WTC11 (cell line): ENCODE measurements around the gene RGS9. TPM values are rescaled to one million over a fixed set of nuclear protein-coding genes. Genes with fewer than 3 reads are reported as not detected.

Source experiments
- ATAC-seq: fragments of 200-7000 bp; cut with Tn5 transposase; 2 replicates; pipeline ENCODE4 v1.10.0; 2021; ENCODE audit warnings: mild to moderate bottlenecking, moderate library complexity
- CTCF ChIA-PET: fragments of 300-600 bp; sonication (Branson Sonifier 250); formaldehyde crosslinking; loops from one replicate; lab custom pipeline; 2021; ENCODE audit warnings: antibody characterized with exemption; lab: Charles Lee
- POLR2A ChIA-PET: fragments of 350-600 bp; sonication (Branson Sonifier 250); formaldehyde crosslinking; loops from one replicate; lab custom pipeline; 2021; ENCODE audit warnings: antibody characterized with exemption; lab: Charles Lee
- DNase-seq: peaks from one replicate; pipeline ENCODE4 v3.0.0; 2021; ENCODE audit warnings: low spot score
- H3K27ac Mint-ChIP-seq: 2 replicates; pipeline ENCODE4 v1.8.0; 2021; ENCODE audit warnings: mixed read lengths
- H3K27me3 Mint-ChIP-seq: 2 replicates; pipeline ENCODE4 v1.8.0; 2021; ENCODE audit warnings: low read depth, mild to moderate bottlenecking, moderate library complexity, mixed read lengths
- H3K36me3 Mint-ChIP-seq: 2 replicates; pipeline ENCODE4 v1.8.0; 2021; ENCODE audit warnings: mixed read lengths
- H3K4me1 Mint-ChIP-seq: 2 replicates; pipeline ENCODE4 v1.8.0; 2022; ENCODE audit warnings: mixed read lengths
- H3K4me3 Mint-ChIP-seq: 2 replicates; pipeline ENCODE4 v1.8.0; 2021; ENCODE audit warnings: mild to moderate bottlenecking, moderate library complexity, mixed read lengths
- H3K9me3 Mint-ChIP-seq: 2 replicates; pipeline ENCODE4 v1.8.0; 2021; ENCODE audit warnings: mixed read lengths
- EMX1 ChIP-seq: fragments of 250-450 bp; sonication (Bioruptor Pico); IDR thresholded peaks from 2 replicates; pipeline ENCODE4 v1.8.0; 2021; ENCODE audit warnings: mild to moderate bottlenecking
- ESRRA ChIP-seq: sonication (generic); formaldehyde crosslinking; IDR thresholded peaks from 2 replicates; pipeline ENCODE4 v1.8.1; 2022; ENCODE audit warnings: mild to moderate bottlenecking, missing genetic modification reagents, borderline replicate concordance
- FOXJ3 ChIP-seq: sonication (generic); formaldehyde crosslinking; IDR thresholded peaks from 2 replicates; pipeline ENCODE4 v1.9.0; 2021; ENCODE audit warnings: missing genetic modification reagents, mild to moderate bottlenecking, borderline replicate concordance
- GABPB1 ChIP-seq: sonication (generic); formaldehyde crosslinking; IDR thresholded peaks from 2 replicates; pipeline ENCODE4 v1.8.1; 2023; ENCODE audit warnings: mild to moderate bottlenecking, missing genetic modification reagents
- GRHL2 ChIP-seq: fragments of 250-450 bp; sonication (Bioruptor Pico); IDR thresholded peaks from 2 replicates; pipeline ENCODE4 v1.8.0; 2022; ENCODE audit warnings: mild to moderate bottlenecking, moderate library complexity; ENCODE audit not compliant: insufficient replicate concordance, severe bottlenecking
- HMGA2 ChIP-seq: fragments of 250-450 bp; sonication (Bioruptor Pico); IDR thresholded peaks from 2 replicates; pipeline ENCODE4 v1.4.0; 2021; ENCODE audit warnings: mild to moderate bottlenecking, moderate library complexity
- IRF2 ChIP-seq: sonication (generic); formaldehyde crosslinking; IDR thresholded peaks from 2 replicates; pipeline ENCODE4 v1.8.0; 2022; ENCODE audit warnings: low read depth, missing genetic modification reagents, borderline replicate concordance
- JAZF1 ChIP-seq: fragments of 250-450 bp; sonication (Bioruptor Pico); IDR thresholded peaks from 2 replicates; pipeline ENCODE4 v1.9.0; 2021; ENCODE audit warnings: moderate library complexity, mild to moderate bottlenecking, inconsistent platforms
- JUN ChIP-seq: sonication (generic); formaldehyde crosslinking; IDR thresholded peaks from 2 replicates; pipeline ENCODE4 v1.8.0; 2023; ENCODE audit warnings: mild to moderate bottlenecking, missing genetic modification reagents
- MYBL2 ChIP-seq: sonication (generic); formaldehyde crosslinking; IDR thresholded peaks from 2 replicates; pipeline ENCODE4 v1.8.1; 2023; ENCODE audit warnings: mild to moderate bottlenecking, moderate library complexity, missing genetic modification reagents
- NFATC4 ChIP-seq: fragments of 250-450 bp; sonication (Bioruptor Pico); IDR thresholded peaks from 2 replicates; pipeline ENCODE4 v1.9.0; 2021; ENCODE audit warnings: mild to moderate bottlenecking
- NR3C1 ChIP-seq: sonication (generic); formaldehyde crosslinking; conservative IDR thresholded peaks from 2 replicates; pipeline ENCODE4 v1.8.1; 2023; ENCODE audit warnings: low read depth, mild to moderate bottlenecking, missing genetic modification reagents
- SMAD3 ChIP-seq: sonication (generic); formaldehyde crosslinking; IDR thresholded peaks from 2 replicates; pipeline ENCODE4 v1.8.0; 2022; ENCODE audit warnings: missing genetic modification reagents, mild to moderate bottlenecking, borderline replicate concordance
- SP1 ChIP-seq: sonication (generic); formaldehyde crosslinking; conservative IDR thresholded peaks from 2 replicates; pipeline ENCODE4 v1.8.1; 2022; ENCODE audit warnings: missing genetic modification reagents
- TCF7 ChIP-seq: sonication (generic); formaldehyde crosslinking; IDR thresholded peaks from 2 replicates; pipeline ENCODE4 v1.8.0; 2022; ENCODE audit warnings: mild to moderate bottlenecking, low read depth, missing genetic modification reagents, moderate library complexity
- ZNF121 ChIP-seq: sonication (generic); formaldehyde crosslinking; IDR thresholded peaks from 2 replicates; pipeline ENCODE4 v1.8.0; 2023; ENCODE audit warnings: missing genetic modification reagents
- ZNF138 ChIP-seq: sonication (generic); formaldehyde crosslinking; conservative IDR thresholded peaks from 2 replicates; pipeline ENCODE4 v1.8.1; 2022; ENCODE audit warnings: mild to moderate bottlenecking, moderate library complexity, missing genetic modification reagents
- ZNF263 ChIP-seq: sonication (generic); formaldehyde crosslinking; IDR thresholded peaks from 2 replicates; pipeline ENCODE4 v1.8.1; 2022; ENCODE audit warnings: low read depth, mild to moderate bottlenecking, moderate library complexity, missing genetic modification reagents
- ZNF416 ChIP-seq: fragments of 250-450 bp; sonication (Bioruptor Pico); IDR thresholded peaks from 2 replicates; pipeline ENCODE4 v1.9.0; 2021; ENCODE audit warnings: mild to moderate bottlenecking, inconsistent platforms
- ZNF671 ChIP-seq: fragments of 250-450 bp; sonication (Bioruptor Pico); IDR thresholded peaks from 2 replicates; pipeline ENCODE4 v1.8.0; 2021; ENCODE audit warnings: mild to moderate bottlenecking
- total RNA-seq: library from RNA; stranded (reverse); gene quantifications from 3 replicates; pipeline ENCODE4 v1.2.3, GENCODE V29; 2021
- TF ChIP-seq, protein P1 (sequence below): sonication (generic); formaldehyde crosslinking; IDR thresholded peaks from 2 replicates; pipeline ENCODE4 v1.8.0; 2023; ENCODE audit warnings: mild to moderate bottlenecking, missing genetic modification reagents
- TF ChIP-seq, protein P2 (sequence below): sonication (generic); formaldehyde crosslinking; IDR thresholded peaks from 2 replicates; pipeline ENCODE4 v1.8.0; 2022; ENCODE audit warnings: mild to moderate bottlenecking, missing genetic modification reagents
- TF ChIP-seq, protein P3 (sequence below): sonication (generic); formaldehyde crosslinking; IDR thresholded peaks from 2 replicates; pipeline ENCODE4 v1.8.1; 2023; ENCODE audit warnings: mild to moderate bottlenecking, missing genetic modification reagents, moderate library complexity
- TF ChIP-seq, protein P4 (sequence below): sonication (generic); formaldehyde crosslinking; IDR thresholded peaks from 2 replicates; pipeline ENCODE4 v1.8.0; 2023; ENCODE audit warnings: missing genetic modification reagents, mild to moderate bottlenecking, borderline replicate concordance
- TF ChIP-seq, protein P5 (sequence below): sonication (generic); formaldehyde crosslinking; IDR thresholded peaks from 2 replicates; pipeline ENCODE4 v1.8.1; 2023; ENCODE audit warnings: mild to moderate bottlenecking, moderate library complexity, missing genetic modification reagents

RGS9 gene
- total RNA-seq, 1 experiment from 2014 or later: 11.3 TPM

DNA sequence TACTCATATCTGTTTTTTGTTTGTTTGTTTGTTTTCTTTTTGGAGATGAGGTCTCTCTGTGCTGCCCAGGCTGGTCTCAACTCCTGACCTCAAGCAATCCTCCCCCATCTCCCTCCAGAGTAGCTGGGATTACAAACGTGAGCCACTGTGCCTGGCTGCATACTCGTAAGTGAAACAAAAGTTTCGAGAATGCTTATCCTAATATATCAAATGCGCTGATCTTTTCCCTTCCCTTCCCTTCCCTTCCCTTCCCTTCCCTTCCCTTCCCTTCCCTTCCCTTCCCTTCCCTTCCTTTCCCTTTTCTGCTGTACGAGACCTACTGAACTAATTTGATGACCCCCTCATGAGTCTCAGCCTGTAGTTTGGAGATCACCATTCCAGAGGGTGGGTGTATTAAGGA lies 122.1 kb downstream of the RGS9 start:
- Mint-ChIP-seq H3K4me1 (no peaks in the 10 kb centered on the region), H3K27me3 (peaks cover 2% of the 10 kb centered on the region; the same call in 1 of the 2 replicates), H3K9me3 (peaks cover 6% of the 10 kb centered on the region), H3K4me3 (no peak overlapping the region), H3K27ac (no peak overlapping the region), H3K36me3 (no peaks in the 10 kb centered on the region)
- no peak for DNase-seq
- ChIA-PET CTCF (no interaction called here), POLR2A (no interaction called here)
- no peak for ATAC-seq
- TF ChIP-seq TCF7 (CRISPR knock-in tag) (no peak), ZNF263 (CRISPR knock-in tag) (no peak), EMX1 (no peak), ZNF416 (CRISPR knock-in tag) (no peak), JAZF1 (CRISPR knock-in tag) (no peak), NFATC4 (CRISPR knock-in tag) (no peak), FOXJ3 (no peak), ZNF121 (CRISPR knock-in tag) (no peak), SP1 (CRISPR knock-in tag) (no peak), HMGA2 (CRISPR knock-in tag) (no peak), SMAD3 (CRISPR knock-in tag) (no peak)

DNA sequence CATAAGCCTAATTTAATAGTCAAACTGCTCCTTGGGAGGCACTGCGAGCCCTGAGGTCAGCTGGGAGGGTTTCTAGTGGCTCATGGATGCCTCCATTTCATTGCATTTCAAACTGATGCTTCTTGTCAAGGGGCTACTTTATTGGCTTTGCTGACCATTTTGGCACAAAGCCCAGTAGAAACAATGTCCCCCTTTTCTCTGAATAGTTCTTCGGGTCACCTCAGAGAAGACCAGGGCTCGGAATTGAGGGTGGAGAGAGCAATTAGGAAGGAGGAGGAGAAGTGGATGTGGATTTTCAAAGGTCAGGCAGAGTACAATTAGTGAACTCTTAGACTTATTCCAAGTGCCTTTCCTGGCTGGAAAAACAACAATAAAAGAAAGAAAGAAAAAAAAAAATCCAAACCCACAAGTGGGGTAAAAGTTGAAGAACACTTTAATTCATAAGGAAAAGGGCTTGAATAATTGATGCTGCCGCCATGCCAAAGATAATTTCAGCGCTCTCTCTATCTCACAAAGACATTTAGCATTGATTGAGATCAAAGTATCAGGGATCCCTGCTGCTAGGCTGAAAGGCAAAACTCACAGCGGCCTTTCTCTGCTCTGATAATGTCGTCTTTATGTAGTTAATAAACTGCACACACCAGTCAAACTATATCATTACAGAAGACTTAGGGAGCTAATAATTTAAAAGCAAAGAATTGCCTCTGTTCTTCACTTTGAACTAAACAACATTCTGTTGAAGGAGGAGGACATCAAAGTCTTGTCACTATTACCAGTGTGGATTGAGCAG lies 122.7 kb downstream of the RGS9 start:
- H3K9me3 Mint-ChIP-seq: peaks cover 6% of the 10 kb centered on the region
- DNase-seq (no peak), ATAC-seq (no peak)
- CTCF ChIA-PET: no interaction called here
- H3K27me3 Mint-ChIP-seq: peaks cover 2% of the 10 kb centered on the region; the same call in 1 of the 2 replicates
- H3K27ac Mint-ChIP-seq: no peak overlapping the region
- TF ChIP-seq, protein P1, sequence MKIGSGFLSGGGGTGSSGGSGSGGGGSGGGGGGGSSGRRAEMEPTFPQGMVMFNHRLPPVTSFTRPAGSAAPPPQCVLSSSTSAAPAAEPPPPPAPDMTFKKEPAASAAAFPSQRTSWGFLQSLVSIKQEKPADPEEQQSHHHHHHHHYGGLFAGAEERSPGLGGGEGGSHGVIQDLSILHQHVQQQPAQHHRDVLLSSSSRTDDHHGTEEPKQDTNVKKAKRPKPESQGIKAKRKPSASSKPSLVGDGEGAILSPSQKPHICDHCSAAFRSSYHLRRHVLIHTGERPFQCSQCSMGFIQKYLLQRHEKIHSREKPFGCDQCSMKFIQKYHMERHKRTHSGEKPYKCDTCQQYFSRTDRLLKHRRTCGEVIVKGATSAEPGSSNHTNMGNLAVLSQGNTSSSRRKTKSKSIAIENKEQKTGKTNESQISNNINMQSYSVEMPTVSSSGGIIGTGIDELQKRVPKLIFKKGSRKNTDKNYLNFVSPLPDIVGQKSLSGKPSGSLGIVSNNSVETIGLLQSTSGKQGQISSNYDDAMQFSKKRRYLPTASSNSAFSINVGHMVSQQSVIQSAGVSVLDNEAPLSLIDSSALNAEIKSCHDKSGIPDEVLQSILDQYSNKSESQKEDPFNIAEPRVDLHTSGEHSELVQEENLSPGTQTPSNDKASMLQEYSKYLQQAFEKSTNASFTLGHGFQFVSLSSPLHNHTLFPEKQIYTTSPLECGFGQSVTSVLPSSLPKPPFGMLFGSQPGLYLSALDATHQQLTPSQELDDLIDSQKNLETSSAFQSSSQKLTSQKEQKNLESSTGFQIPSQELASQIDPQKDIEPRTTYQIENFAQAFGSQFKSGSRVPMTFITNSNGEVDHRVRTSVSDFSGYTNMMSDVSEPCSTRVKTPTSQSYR (CRISPR knock-in tag): no peak
- TF ChIP-seq ZNF671 (no peak), GRHL2 (CRISPR knock-in tag) (no peak), NR3C1 (CRISPR knock-in tag) (no peak), JUN (CRISPR knock-in tag) (no peak), GABPB1 (CRISPR knock-in tag) (no peak), IRF2 (CRISPR knock-in tag) (no peak), ZNF138 (CRISPR knock-in tag) (no peak), ESRRA (CRISPR knock-in tag) (no peak), MYBL2 (CRISPR knock-in tag) (no peak)
- TF ChIP-seq, protein P2, sequence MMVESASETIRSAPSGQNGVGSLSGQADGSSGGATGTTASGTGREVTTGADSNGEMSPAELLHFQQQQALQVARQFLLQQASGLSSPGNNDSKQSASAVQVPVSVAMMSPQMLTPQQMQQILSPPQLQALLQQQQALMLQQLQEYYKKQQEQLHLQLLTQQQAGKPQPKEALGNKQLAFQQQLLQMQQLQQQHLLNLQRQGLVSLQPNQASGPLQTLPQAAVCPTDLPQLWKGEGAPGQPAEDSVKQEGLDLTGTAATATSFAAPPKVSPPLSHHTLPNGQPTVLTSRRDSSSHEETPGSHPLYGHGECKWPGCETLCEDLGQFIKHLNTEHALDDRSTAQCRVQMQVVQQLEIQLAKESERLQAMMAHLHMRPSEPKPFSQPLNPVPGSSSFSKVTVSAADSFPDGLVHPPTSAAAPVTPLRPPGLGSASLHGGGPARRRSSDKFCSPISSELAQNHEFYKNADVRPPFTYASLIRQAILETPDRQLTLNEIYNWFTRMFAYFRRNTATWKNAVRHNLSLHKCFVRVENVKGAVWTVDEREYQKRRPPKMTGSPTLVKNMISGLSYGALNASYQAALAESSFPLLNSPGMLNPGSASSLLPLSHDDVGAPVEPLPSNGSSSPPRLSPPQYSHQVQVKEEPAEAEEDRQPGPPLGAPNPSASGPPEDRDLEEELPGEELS: no peak
- TF ChIP-seq, protein P3, sequence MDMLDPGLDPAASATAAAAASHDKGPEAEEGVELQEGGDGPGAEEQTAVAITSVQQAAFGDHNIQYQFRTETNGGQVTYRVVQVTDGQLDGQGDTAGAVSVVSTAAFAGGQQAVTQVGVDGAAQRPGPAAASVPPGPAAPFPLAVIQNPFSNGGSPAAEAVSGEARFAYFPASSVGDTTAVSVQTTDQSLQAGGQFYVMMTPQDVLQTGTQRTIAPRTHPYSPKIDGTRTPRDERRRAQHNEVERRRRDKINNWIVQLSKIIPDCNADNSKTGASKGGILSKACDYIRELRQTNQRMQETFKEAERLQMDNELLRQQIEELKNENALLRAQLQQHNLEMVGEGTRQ (CRISPR knock-in tag): no peak
- TF ChIP-seq, protein P4, sequence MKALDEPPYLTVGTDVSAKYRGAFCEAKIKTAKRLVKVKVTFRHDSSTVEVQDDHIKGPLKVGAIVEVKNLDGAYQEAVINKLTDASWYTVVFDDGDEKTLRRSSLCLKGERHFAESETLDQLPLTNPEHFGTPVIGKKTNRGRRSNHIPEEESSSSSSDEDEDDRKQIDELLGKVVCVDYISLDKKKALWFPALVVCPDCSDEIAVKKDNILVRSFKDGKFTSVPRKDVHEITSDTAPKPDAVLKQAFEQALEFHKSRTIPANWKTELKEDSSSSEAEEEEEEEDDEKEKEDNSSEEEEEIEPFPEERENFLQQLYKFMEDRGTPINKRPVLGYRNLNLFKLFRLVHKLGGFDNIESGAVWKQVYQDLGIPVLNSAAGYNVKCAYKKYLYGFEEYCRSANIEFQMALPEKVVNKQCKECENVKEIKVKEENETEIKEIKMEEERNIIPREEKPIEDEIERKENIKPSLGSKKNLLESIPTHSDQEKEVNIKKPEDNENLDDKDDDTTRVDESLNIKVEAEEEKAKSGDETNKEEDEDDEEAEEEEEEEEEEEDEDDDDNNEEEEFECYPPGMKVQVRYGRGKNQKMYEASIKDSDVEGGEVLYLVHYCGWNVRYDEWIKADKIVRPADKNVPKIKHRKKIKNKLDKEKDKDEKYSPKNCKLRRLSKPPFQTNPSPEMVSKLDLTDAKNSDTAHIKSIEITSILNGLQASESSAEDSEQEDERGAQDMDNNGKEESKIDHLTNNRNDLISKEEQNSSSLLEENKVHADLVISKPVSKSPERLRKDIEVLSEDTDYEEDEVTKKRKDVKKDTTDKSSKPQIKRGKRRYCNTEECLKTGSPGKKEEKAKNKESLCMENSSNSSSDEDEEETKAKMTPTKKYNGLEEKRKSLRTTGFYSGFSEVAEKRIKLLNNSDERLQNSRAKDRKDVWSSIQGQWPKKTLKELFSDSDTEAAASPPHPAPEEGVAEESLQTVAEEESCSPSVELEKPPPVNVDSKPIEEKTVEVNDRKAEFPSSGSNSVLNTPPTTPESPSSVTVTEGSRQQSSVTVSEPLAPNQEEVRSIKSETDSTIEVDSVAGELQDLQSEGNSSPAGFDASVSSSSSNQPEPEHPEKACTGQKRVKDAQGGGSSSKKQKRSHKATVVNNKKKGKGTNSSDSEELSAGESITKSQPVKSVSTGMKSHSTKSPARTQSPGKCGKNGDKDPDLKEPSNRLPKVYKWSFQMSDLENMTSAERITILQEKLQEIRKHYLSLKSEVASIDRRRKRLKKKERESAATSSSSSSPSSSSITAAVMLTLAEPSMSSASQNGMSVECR (CRISPR knock-in tag): no peak
- TF ChIP-seq, protein P5, sequence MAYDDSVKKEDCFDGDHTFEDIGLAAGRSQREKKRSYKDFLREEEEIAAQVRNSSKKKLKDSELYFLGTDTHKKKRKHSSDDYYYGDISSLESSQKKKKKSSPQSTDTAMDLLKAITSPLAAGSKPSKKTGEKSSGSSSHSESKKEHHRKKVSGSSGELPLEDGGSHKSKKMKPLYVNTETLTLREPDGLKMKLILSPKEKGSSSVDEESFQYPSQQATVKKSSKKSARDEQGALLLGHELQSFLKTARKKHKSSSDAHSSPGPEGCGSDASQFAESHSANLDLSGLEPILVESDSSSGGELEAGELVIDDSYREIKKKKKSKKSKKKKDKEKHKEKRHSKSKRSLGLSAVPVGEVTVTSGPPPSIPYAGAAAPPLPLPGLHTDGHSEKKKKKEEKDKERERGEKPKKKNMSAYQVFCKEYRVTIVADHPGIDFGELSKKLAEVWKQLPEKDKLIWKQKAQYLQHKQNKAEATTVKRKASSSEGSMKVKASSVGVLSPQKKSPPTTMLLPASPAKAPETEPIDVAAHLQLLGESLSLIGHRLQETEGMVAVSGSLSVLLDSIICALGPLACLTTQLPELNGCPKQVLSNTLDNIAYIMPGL (CRISPR knock-in tag): no peak
- no peaks in the 10 kb centered on the region for H3K4me1 Mint-ChIP-seq
- POLR2A ChIA-PET: no interaction called here
- H3K4me3 Mint-ChIP-seq: no peak overlapping the region
- H3K36me3 Mint-ChIP-seq: no peaks in the 10 kb centered on the region
